Measurements from ENCODE around the gene ADCY2. TPM values are rescaled to one million over a fixed set of nuclear protein-coding genes. Genes with fewer than 3 reads are reported as not detected.

Gene ADCY2
- total and polyA plus RNA-seq, 9 of the 15 experiments (the other 6 are each of a cell fraction or from before 2014, with no cell fraction given) = 0.01 to 0.15 (median 0.03) TPM; not detected in 5

GRCh38 chr5:7856855-7857254 lies 460.9 kb downstream of the ADCY2 start:
- no peaks in the 10 kb centered on the region for H4K20me1 ChIP-seq (replicated peaks; ENCODE audit: control insufficient read depth, insufficient read depth, low read length)
- DNase-seq (ENCODE audit: extremely low read depth in 1 of 4, low spot score in 3 of 4) = peak; percentile 34 to 67 (median 52)
- ATAC-seq = peak; percentile 94
- H3K9me3 ChIP-seq (replicated peaks; ENCODE audit: control insufficient read depth, insufficient read depth, low read depth, low read length) = no peaks in the 10 kb centered on the region
- H2AFZ ChIP-seq (ENCODE audit: low read depth, low read length) = no peak overlapping the region
- 72% methylated on average over 2 of the region's 2 CpGs for WGBS (ENCODE audit: insufficient coverage, low coverage, missing lambda C conversion rate)
- H3K4me2 ChIP-seq (ENCODE audit: insufficient read depth, low read length) = no peak overlapping the region
- H3K27me3 ChIP-seq (ENCODE audit: control insufficient read depth in 2 of 2, insufficient read depth in 2 of 2, low read length in 2 of 2) = no peaks in the 10 kb centered on the region
- in situ Hi-C loops (cut with MboI) = no loop called here
- BruUV-seq (replicated peaks) = no TSS peak
- no peaks in the 10 kb centered on the region for H3K79me2 ChIP-seq (ENCODE audit: control insufficient read depth, insufficient read depth, low read length)
- peak; percentile 78 for FAIRE-seq
- H3K36me3 ChIP-seq (ENCODE audit: control insufficient read depth, insufficient read depth, low read length) = peaks cover 30% of the 10 kb centered on the region
- H3K9me1 ChIP-seq (ENCODE audit: control insufficient read depth, insufficient read depth, low read length) = no peaks in the 10 kb centered on the region
- TF ChIP-seq CC2D1A (IDR thresholded peaks at IDR 0.05) (peak; percentile 55; the same call in 1 of the 2 replicates), ARID4B (CRISPR knock-in tag; IDR thresholded peaks at IDR 0.05) (no peak), CTCF (IDR thresholded peaks at IDR 0.05 in 2 of 3, conservative IDR thresholded peaks at IDR 0.05 in 1 of 3; ENCODE audit: insufficient read depth in 2 of 3, low read depth in 1 of 3, low read length in 3 of 3) (peak; percentile 65 to 82 (median 78); a peak in 5 of 6 replicates), SMC3 (conservative IDR thresholded peaks at IDR 0.05; ENCODE audit: insufficient read depth, low read depth, low read length) (0 out of 2 replicates have a peak, but pooled peaks have one; percentile 16), NCOA6 (IDR thresholded peaks at IDR 0.05) (no peak), CBFA2T2 (conservative IDR thresholded peaks at IDR 0.05) (no peak), ZBTB11 (CRISPR knock-in tag; IDR thresholded peaks at IDR 0.05) (no peak), PTTG1 (tag; IDR thresholded peaks at IDR 0.05; ENCODE audit: low read depth) (no peak), RAD21 (CRISPR knock-in tag; conservative IDR thresholded peaks at IDR 0.05 in 1 of 2, IDR thresholded peaks at IDR 0.05 in 1 of 2) (peak; percentile 46 to 70), TEAD1 (CRISPR knock-in tag; IDR thresholded peaks at IDR 0.05) (no peak)
- ChIA-PET CTCF (ENCODE audit: low intra/inter-chr PET ratio) (interaction anchor here (0.7 kb wide), 1 partner anchor 41 kb away, joined by 3 read pairs; no protein-coding TSS in a partner anchor), POLR2A (interaction anchor here (0.8 kb wide), 1 partner anchor 12 kb away, joined by 3 read pairs; the partner anchor contains the start of genes FASTKD3 and MTRR)
- intact Hi-C loops (cut with micrococcal nuclease) = loop anchor here (5.0 kb wide), 2 partner anchors 40 to 100 kb away; no protein-coding TSS in a partner anchor
- no peak overlapping the region for H3K27ac ChIP-seq (ENCODE audit: extremely low read depth, low read depth, low read length)
- no peak overlapping the region for H3K4me3 ChIP-seq
- H3K4me1 ChIP-seq (replicated peaks in 1 of 2; ENCODE audit: control insufficient read depth in 2 of 2, insufficient read depth in 2 of 2, low read length in 2 of 2) = peaks cover 0 to 10% of the 10 kb centered on the region in 2 experiments; a peak in 4 of 5 replicates
- no peak overlapping the region for H3K9ac ChIP-seq (ENCODE audit: insufficient read depth in 1 of 2, low read depth in 2 of 2, low read length in 2 of 2)

All from K562 (cell line).